SU-DHL-6 (cell line): Measurements from ENCODE around the gene RNASE4.

ENCODE experiments used
- H2AFZ ChIP-seq: fragments of 200-600 bp; sonication (generic); 2 replicates; pipeline ENCODE4 v1.6.1; 2014; ENCODE audit warnings: low read depth, mild to moderate bottlenecking, moderate library complexity, mixed read lengths, antibody characterized with exemption, low read length; ENCODE audit not compliant: severe bottlenecking
- H3F3A ChIP-seq: fragments of 200-600 bp; shearing (Covaris generic); 2 replicates; pipeline ENCODE4 v1.6.0; 2016; ENCODE audit warnings: antibody characterized with exemption, mild to moderate bottlenecking; ENCODE audit not compliant: insufficient read depth
- H3K27ac ChIP-seq: fragments of 200-600 bp; sonication (generic); 2 replicates; pipeline ENCODE4 v1.5.1; 2016; ENCODE audit warnings: low read depth, mild to moderate bottlenecking, low read length, moderate library complexity, mixed read lengths
- H3K27me3 ChIP-seq: fragments of 200-600 bp; sonication (generic), shearing (Covaris generic); 2 replicates; pipeline ENCODE4 v1.6.0; 2014; ENCODE audit warnings: mild to moderate bottlenecking, low read length
- H3K36me3 ChIP-seq: fragments of 200-600 bp; sonication (generic); 2 replicates; pipeline ENCODE4 v1.6.1; 2014; ENCODE audit warnings: mild to moderate bottlenecking, low read length, mixed read lengths
- H3K4me2 ChIP-seq: fragments of 300-600, 200-600 bp; shearing (Covaris generic), sonication (generic); 2 replicates; pipeline ENCODE4 v1.6.0; 2014; ENCODE audit warnings: low read length, low read depth, mild to moderate bottlenecking; ENCODE audit not compliant: poor library complexity, severe bottlenecking
- H3K4me3 ChIP-seq: fragments of 200-600 bp; sonication (generic); 2 replicates; pipeline ENCODE4 v1.5.1; 2014; ENCODE audit warnings: antibody characterized with exemption, low read length, mild to moderate bottlenecking, mixed read lengths; ENCODE audit not compliant: insufficient read depth, poor library complexity, severe bottlenecking
- H3K79me2 ChIP-seq: fragments of 200-600 bp; sonication (generic); 2 replicates; pipeline ENCODE4 v1.6.1; 2014; ENCODE audit warnings: mild to moderate bottlenecking, low read length, moderate library complexity; ENCODE audit not compliant: insufficient read depth
- H3K9ac ChIP-seq: fragments of 200-600 bp; sonication (generic); 2 replicates; pipeline ENCODE4 v1.7.0; 2014; ENCODE audit warnings: mild to moderate bottlenecking, low read length
- H3K9me2 ChIP-seq: fragments of 200-600 bp; sonication (generic); replicated peaks from 2 replicates; pipeline ENCODE4 v1.6.1; 2014; ENCODE audit warnings: low read length; ENCODE audit not compliant: insufficient read depth
- H3K9me3 ChIP-seq: fragments of 200-600 bp; sonication (generic); 2 replicates; pipeline ENCODE4 v1.6.1; 2014; ENCODE audit warnings: low read length, mixed read lengths; ENCODE audit not compliant: insufficient read depth
- H4K20me1 ChIP-seq: fragments of 200-600 bp; sonication (generic); 2 replicates; pipeline ENCODE4 v1.6.1; 2014; ENCODE audit warnings: low read depth, mild to moderate bottlenecking, antibody characterized with exemption, low read length, moderate library complexity, mixed read lengths
- EZH2phosphoT487 ChIP-seq: fragments of 200-600 bp; sonication (generic), shearing (Covaris generic); conservative IDR thresholded peaks from 2 replicates; pipeline ENCODE4 v1.6.1; 2018; ENCODE audit warnings: mild to moderate bottlenecking, antibody characterized with exemption, low read length, moderate library complexity, mixed read lengths
- TF ChIP-seq, protein P1 (sequence below): fragments of 200-600 bp; sonication (generic); IDR thresholded peaks from one replicate; pipeline ENCODE4 v1.5.1; 2017; ENCODE audit warnings: antibody characterized with exemption, mild to moderate bottlenecking, low read length, moderate library complexity; ENCODE audit not compliant: insufficient read depth, poor library complexity, severe bottlenecking

Gene RNASE4

DNA sequence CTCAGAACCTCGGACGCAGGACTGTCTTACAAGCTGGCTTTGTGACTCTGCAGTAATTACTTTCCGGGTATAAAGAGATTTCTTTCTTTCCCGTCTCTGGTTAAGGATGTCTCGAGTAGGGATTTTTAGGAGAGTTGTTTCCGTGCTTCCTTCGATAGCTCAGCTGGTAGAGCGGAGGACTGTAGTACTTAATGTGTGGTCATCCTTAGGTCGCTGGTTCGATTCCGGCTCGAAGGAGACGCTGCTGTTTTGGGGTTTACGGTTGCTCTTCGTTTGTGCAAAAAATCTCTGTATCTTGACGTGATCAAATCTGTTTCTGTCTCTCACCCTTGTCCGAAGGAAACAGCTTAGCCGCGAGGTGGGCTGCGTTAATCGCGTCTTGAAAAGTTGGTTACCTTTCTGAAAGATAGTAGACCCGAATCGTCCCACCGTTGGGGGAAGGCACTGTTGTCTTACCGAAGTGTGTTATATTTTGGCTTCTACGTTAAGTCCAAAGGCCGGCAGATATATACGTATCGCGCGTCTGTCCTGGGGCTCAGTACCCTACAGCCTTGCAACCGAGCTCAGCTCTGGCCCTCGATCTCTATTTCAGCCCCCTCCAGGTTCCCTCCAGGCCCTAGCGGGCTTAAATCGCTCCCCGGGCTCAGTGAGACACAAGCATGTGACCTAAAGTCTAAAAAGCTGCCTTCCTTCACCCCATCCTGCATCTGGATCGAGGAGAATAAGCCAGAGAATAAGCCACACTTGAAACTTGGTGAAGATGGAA, 1.1 kb upstream of the RNASE4 start:
- no peaks in the 10 kb centered on the region for H4K20me1 ChIP-seq
- peak overlapping the region; percentile 46 for H3K4me3 ChIP-seq
- H2AFZ ChIP-seq, result peak overlapping the region; percentile 87
- H3K4me2 ChIP-seq, result peak overlapping the region; percentile 79
- no peaks in the 10 kb centered on the region for H3K9me2 ChIP-seq
- no peaks in the 10 kb centered on the region for H3K27me3 ChIP-seq
- peaks cover 29% of the 10 kb centered on the region for H3F3A ChIP-seq
- no peaks in the 10 kb centered on the region for H3K79me2 ChIP-seq
- no peaks in the 10 kb centered on the region for H3K9me3 ChIP-seq
- peak overlapping the region; percentile 84 for H3K27ac ChIP-seq
- no peak for TF ChIP-seq EZH2phosphoT487
- TF ChIP-seq, protein P1, sequence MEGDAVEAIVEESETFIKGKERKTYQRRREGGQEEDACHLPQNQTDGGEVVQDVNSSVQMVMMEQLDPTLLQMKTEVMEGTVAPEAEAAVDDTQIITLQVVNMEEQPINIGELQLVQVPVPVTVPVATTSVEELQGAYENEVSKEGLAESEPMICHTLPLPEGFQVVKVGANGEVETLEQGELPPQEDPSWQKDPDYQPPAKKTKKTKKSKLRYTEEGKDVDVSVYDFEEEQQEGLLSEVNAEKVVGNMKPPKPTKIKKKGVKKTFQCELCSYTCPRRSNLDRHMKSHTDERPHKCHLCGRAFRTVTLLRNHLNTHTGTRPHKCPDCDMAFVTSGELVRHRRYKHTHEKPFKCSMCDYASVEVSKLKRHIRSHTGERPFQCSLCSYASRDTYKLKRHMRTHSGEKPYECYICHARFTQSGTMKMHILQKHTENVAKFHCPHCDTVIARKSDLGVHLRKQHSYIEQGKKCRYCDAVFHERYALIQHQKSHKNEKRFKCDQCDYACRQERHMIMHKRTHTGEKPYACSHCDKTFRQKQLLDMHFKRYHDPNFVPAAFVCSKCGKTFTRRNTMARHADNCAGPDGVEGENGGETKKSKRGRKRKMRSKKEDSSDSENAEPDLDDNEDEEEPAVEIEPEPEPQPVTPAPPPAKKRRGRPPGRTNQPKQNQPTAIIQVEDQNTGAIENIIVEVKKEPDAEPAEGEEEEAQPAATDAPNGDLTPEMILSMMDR, result no peak
- no peaks in the 10 kb centered on the region for H3K36me3 ChIP-seq
- H3K9ac ChIP-seq, result peak overlapping the region; percentile 59

DNA sequence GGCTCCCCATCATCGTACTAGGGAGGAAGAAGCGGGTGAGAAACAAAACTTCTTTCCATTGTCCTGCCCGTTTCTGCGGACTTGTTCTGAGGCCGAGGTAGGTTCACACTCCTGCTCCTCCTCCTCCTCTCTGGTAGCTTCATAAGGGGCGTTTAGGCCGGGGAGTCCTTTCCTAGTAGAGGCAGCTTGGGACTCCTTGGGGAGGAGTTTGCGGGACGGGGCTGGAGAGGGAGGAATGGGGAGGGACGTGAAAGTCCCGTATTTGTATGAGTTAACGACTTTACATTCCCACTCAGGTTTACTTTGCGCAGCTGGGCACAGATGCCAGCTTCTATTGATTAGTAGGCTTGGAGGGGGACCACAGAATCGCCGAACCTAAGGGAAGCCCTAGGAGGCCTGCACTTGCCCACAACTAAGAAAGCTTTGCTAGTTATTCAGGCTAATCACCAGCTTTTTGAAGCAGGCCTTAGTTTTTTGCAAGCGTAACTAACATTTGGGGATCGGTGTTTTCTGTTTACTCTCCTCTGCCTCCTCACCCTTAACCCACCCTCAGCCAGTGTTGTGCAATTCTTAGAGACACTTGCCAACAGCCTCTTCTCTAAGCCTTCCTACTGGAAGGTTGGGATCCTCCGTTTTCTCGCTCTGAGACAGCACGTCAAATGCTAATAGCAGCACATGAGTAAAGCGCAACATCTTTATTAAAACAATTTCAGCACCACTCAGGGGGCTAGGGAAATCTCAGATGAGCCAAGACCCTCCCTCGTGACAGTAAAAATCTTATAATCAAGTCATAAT, 499 bp downstream of the RNASE4 start:
- no peak overlapping the region for H3K27ac ChIP-seq
- no peak for TF ChIP-seq EZH2phosphoT487
- TF ChIP-seq, protein P1, result no peak

DNA sequence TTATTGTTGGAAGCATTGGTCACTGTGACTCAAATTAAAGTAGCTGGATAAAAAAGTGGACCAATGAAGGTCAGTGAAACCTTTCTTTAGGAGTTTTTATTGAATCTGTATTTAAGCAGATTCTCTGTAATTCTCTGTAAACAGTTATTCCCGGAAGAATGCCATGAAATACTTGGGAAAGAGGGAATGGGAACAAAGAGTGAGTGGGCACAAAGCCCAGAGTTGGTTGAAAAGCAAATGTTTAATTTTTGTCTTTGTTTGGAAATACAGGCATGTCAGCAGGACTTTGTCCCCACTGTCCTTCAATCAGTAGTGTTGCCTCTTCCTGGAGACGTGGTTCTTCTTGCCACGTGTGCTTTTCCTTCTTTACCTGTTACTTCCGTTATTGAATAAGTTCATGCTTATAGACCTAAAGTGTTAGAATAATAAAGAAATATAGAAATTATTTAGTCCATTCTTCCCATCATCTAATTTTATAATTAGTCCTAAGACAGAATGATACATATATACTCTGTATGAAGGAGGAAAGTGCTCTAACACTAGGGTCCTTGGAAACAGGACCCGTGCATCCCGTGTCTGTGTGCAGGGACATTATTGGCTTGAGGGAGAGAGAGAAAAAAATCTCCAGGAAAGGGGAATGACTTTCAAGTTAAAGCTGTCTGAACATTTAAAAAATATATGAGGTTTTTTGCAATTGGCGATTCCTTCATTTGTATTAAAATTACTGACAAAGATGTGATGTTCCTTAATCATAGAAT, 2.2 kb downstream of the RNASE4 start:
- no peak overlapping the region for H2AFZ ChIP-seq

More for the DNA sequence above, 499 bp downstream of the RNASE4 start:
- no peaks in the 10 kb centered on the region for H3K79me2 ChIP-seq
- peak overlapping the region; percentile 79 for H3K4me2 ChIP-seq
- H3F3A ChIP-seq, result peaks cover 29% of the 10 kb centered on the region
- no peaks in the 10 kb centered on the region for H3K36me3 ChIP-seq
- H3K9me3 ChIP-seq, result no peaks in the 10 kb centered on the region
- H3K9me2 ChIP-seq, result no peaks in the 10 kb centered on the region
- H3K27me3 ChIP-seq, result no peaks in the 10 kb centered on the region
- H3K9ac ChIP-seq, result peak overlapping the region; percentile 59
- H2AFZ ChIP-seq, result peak overlapping the region; percentile 81
- H3K4me3 ChIP-seq, result peak overlapping the region; percentile 39
- H4K20me1 ChIP-seq, result no peaks in the 10 kb centered on the region

More for the DNA sequence above, 2.2 kb downstream of the RNASE4 start:
- Histone ChIP-seq H3K9me3 (no peaks in the 10 kb centered on the region), H3K9ac (no peak overlapping the region), H3K36me3 (no peaks in the 10 kb centered on the region), H3K27ac (no peak overlapping the region), H3K27me3 (no peaks in the 10 kb centered on the region), H3F3A (peaks cover 21% of the 10 kb centered on the region), H3K79me2 (no peaks in the 10 kb centered on the region), H4K20me1 (no peaks in the 10 kb centered on the region), H3K9me2 (no peaks in the 10 kb centered on the region), H3K4me3 (no peak overlapping the region), H3K4me2 (no peak overlapping the region)
- TF ChIP-seq, protein P1, result no peak
- no peak for TF ChIP-seq EZH2phosphoT487
